Stimulated activated naive B cell treated with anti-CD40 and anti-IgM and Interleukin-4, amounts not matched to agents 10 μg/mL and 1 μg/mL and 100 μg/mL, for 72 hours (primary cell): ENCODE results near the gene MBOAT2.

Experiments
- ATAC-seq, 2 donors: fragments of 150-1000 bp; cut with Tn5 transposase; replicated peaks; 2 replicates each; pipeline ENCODE4 v1.10.0; 2021; ENCODE audit warnings: moderate library complexity in 1 of 2
- DNase-seq: peaks from one replicate; pipeline ENCODE4 v3.0.0; 2021
- H3K27ac Mint-ChIP-seq: one replicate; pipeline ENCODE4 v1.8.0; 2022; ENCODE audit warnings: mild to moderate bottlenecking, mixed read lengths
- H3K27me3 Mint-ChIP-seq, 2 donors: one replicate each; pipeline ENCODE4 v1.8.0; 2022; ENCODE audit warnings: mixed read lengths in 2 of 2
- H3K36me3 Mint-ChIP-seq, 2 donors: one replicate each; pipeline ENCODE4 v1.8.0; 2022; ENCODE audit warnings: mixed read lengths in 2 of 2, mild to moderate bottlenecking in 1 of 2
- H3K4me1 Mint-ChIP-seq, 2 donors: one replicate each; pipeline ENCODE4 v1.8.0; 2022; ENCODE audit warnings: mixed read lengths in 2 of 2, mild to moderate bottlenecking in 1 of 2
- H3K4me3 Mint-ChIP-seq, 2 donors: one replicate each; pipeline ENCODE4 v1.8.0; 2022; ENCODE audit warnings: mild to moderate bottlenecking in 2 of 2, mixed read lengths in 2 of 2, moderate library complexity in 1 of 2
- H3K9me3 Mint-ChIP-seq, 2 donors: one replicate each; pipeline ENCODE4 v1.8.0; 2022; ENCODE audit warnings: mixed read lengths in 2 of 2, mild to moderate bottlenecking in 1 of 2

The MBOAT2 gene

GRCh38 chr2:9004338-9005204, 1.1 kb upstream of the MBOAT2 start:
- Mint-ChIP-seq H3K9me3 (no peaks in the 10 kb centered on the region), H3K36me3 (no peaks in the 10 kb centered on the region), H3K27me3 (peaks cover 7 to 12% of the 10 kb centered on the region in 2 donors), H3K4me3 (peak overlapping the region; percentile 85 to 88), H3K4me1 (peaks cover 6 to 23% of the 10 kb centered on the region in 2 donors), H3K27ac (peak overlapping the region; percentile 75)
- ATAC-seq (peak in 1 of 2 donors; percentile 27), DNase-seq (no peak)

GRCh38 chr2:9003366-9003615, 193 bp downstream of the MBOAT2 start:
- peaks cover 6 to 24% of the 10 kb centered on the region in 2 donors for H3K4me1 Mint-ChIP-seq
- no peak for ATAC-seq
- H3K9me3 Mint-ChIP-seq, result no peaks in the 10 kb centered on the region
- DNase-seq, result no peak
- no peak overlapping the region for H3K27ac Mint-ChIP-seq
- no peaks in the 10 kb centered on the region for H3K36me3 Mint-ChIP-seq
- H3K27me3 Mint-ChIP-seq, result peaks cover 14 to 15% of the 10 kb centered on the region in 2 donors
- peak overlapping the region in 1 of 2 donors; percentile 88 for H3K4me3 Mint-ChIP-seq

- Mint-ChIP-seq H3K4me3 (peak overlapping the region; percentile 79 to 88), H3K27ac (no peak overlapping the region), H3K36me3 (no peaks in the 10 kb centered on the region), H3K4me1 (peaks cover 6 to 24% of the 10 kb centered on the region in 2 donors), H3K27me3 (peaks cover 14 to 15% of the 10 kb centered on the region in 2 donors), H3K9me3 (no peaks in the 10 kb centered on the region)
- peak; percentile 21 to 23 for ATAC-seq
- no peak for DNase-seq
Measured at GRCh38 chr2:9002637-9003365, 683 bp downstream of the MBOAT2 start.

- Mint-ChIP-seq H3K9me3 (no peaks in the 10 kb centered on the region), H3K4me3 (peak overlapping the region; percentile 79 to 88), H3K4me1 (peaks cover 6 to 24% of the 10 kb centered on the region in 2 donors), H3K27me3 (peaks cover 14 to 15% of the 10 kb centered on the region in 2 donors), H3K27ac (no peak overlapping the region), H3K36me3 (no peaks in the 10 kb centered on the region)
- ATAC-seq (no peak), DNase-seq (no peak)
Measured at GRCh38 chr2:9002313-9002636, 1.2 kb downstream of the MBOAT2 start.

GRCh38 chr2:9001778-9002177, 1.7 kb downstream of the MBOAT2 start:
- peaks cover 6 to 24% of the 10 kb centered on the region in 2 donors for H3K4me1 Mint-ChIP-seq
- DNase-seq, result no peak
- no peak overlapping the region for H3K27ac Mint-ChIP-seq
- H3K4me3 Mint-ChIP-seq, result no peak overlapping the region
- no peak for ATAC-seq
- H3K27me3 Mint-ChIP-seq, result peaks cover 14 to 15% of the 10 kb centered on the region in 2 donors
- no peaks in the 10 kb centered on the region for H3K9me3 Mint-ChIP-seq
- no peaks in the 10 kb centered on the region for H3K36me3 Mint-ChIP-seq

GRCh38 chr2:9001229-9001628, 2.3 kb downstream of the MBOAT2 start:
- H3K36me3 Mint-ChIP-seq, result no peaks in the 10 kb centered on the region
- H3K27me3 Mint-ChIP-seq, result peaks cover 14 to 15% of the 10 kb centered on the region in 2 donors
- H3K9me3 Mint-ChIP-seq, result no peaks in the 10 kb centered on the region
- H3K4me3 Mint-ChIP-seq, result no peak overlapping the region
- H3K4me1 Mint-ChIP-seq, result peaks cover 6 to 24% of the 10 kb centered on the region in 2 donors
- H3K27ac Mint-ChIP-seq, result no peak overlapping the region
- ATAC-seq, result no peak
- DNase-seq, result no peak

- no peak for DNase-seq
- no peak for ATAC-seq
- H3K27me3 Mint-ChIP-seq, result peaks cover 14 to 15% of the 10 kb centered on the region in 2 donors
- H3K4me3 Mint-ChIP-seq, result no peak overlapping the region
- H3K36me3 Mint-ChIP-seq, result no peaks in the 10 kb centered on the region
- peaks cover 6 to 24% of the 10 kb centered on the region in 2 donors for H3K4me1 Mint-ChIP-seq
- H3K27ac Mint-ChIP-seq, result no peak overlapping the region
- no peaks in the 10 kb centered on the region for H3K9me3 Mint-ChIP-seq
Measured at GRCh38 chr2:9000442-9000841, 3.0 kb downstream of the MBOAT2 start.

GRCh38 chr2:8999797-9000196, 3.7 kb downstream of the MBOAT2 start:
- ATAC-seq, result no peak
- Mint-ChIP-seq H3K36me3 (no peaks in the 10 kb centered on the region), H3K27ac (no peak overlapping the region), H3K27me3 (peaks cover 14 to 15% of the 10 kb centered on the region in 2 donors), H3K9me3 (no peaks in the 10 kb centered on the region), H3K4me1 (peaks cover 6 to 23% of the 10 kb centered on the region in 2 donors), H3K4me3 (no peak overlapping the region)
- no peak for DNase-seq

- DNase-seq (no peak), ATAC-seq (no peak)
- peaks cover 5 to 16% of the 10 kb centered on the region in 2 donors for H3K4me1 Mint-ChIP-seq
- peaks cover 14 to 15% of the 10 kb centered on the region in 2 donors for H3K27me3 Mint-ChIP-seq
- no peaks in the 10 kb centered on the region for H3K9me3 Mint-ChIP-seq
- H3K4me3 Mint-ChIP-seq, result no peak overlapping the region
- H3K36me3 Mint-ChIP-seq, result no peaks in the 10 kb centered on the region
- H3K27ac Mint-ChIP-seq, result no peak overlapping the region
Measured at GRCh38 chr2:8999102-8999446, 4.4 kb downstream of the MBOAT2 start.

- Mint-ChIP-seq H3K27ac (no peak overlapping the region), H3K4me3 (no peak overlapping the region), H3K36me3 (no peaks in the 10 kb centered on the region), H3K27me3 (peaks cover 14 to 15% of the 10 kb centered on the region in 2 donors), H3K4me1 (peaks cover 5 to 21% of the 10 kb centered on the region in 2 donors), H3K9me3 (no peaks in the 10 kb centered on the region)
- DNase-seq (no peak), ATAC-seq (no peak)
Measured at GRCh38 chr2:8998418-8999101, 4.9 kb downstream of the MBOAT2 start.

- H3K4me3 Mint-ChIP-seq, result no peak overlapping the region
- no peak for ATAC-seq
- H3K36me3 Mint-ChIP-seq, result no peaks in the 10 kb centered on the region
- peaks cover 2 to 20% of the 10 kb centered on the region in 2 donors for H3K4me1 Mint-ChIP-seq
- DNase-seq, result no peak
- H3K9me3 Mint-ChIP-seq, result no peaks in the 10 kb centered on the region
- peaks cover 10 to 11% of the 10 kb centered on the region in 2 donors for H3K27me3 Mint-ChIP-seq
- no peak overlapping the region for H3K27ac Mint-ChIP-seq
Measured at GRCh38 chr2:8997631-8998030, 5.9 kb downstream of the MBOAT2 start.

- Mint-ChIP-seq H3K27ac (no peak overlapping the region), H3K9me3 (no peaks in the 10 kb centered on the region), H3K4me3 (no peak overlapping the region), H3K27me3 (peaks cover 6 to 8% of the 10 kb centered on the region in 2 donors), H3K4me1 (peaks cover 0 to 15% of the 10 kb centered on the region in 2 donors), H3K36me3 (no peaks in the 10 kb centered on the region)
- no peak for ATAC-seq
- no peak for DNase-seq
Measured at GRCh38 chr2:8997108-8997507, 6.4 kb downstream of the MBOAT2 start.

GRCh38 chr2:8996006-8996405, 7.5 kb downstream of the MBOAT2 start:
- H3K4me3 Mint-ChIP-seq, result no peak overlapping the region
- peaks cover 0 to 15% of the 10 kb centered on the region in 2 donors for H3K4me1 Mint-ChIP-seq
- peaks cover 6 to 12% of the 10 kb centered on the region in 2 donors for H3K27me3 Mint-ChIP-seq
- ATAC-seq (no peak), DNase-seq (no peak)
- H3K27ac Mint-ChIP-seq, result no peak overlapping the region
- H3K9me3 Mint-ChIP-seq, result no peaks in the 10 kb centered on the region
- no peaks in the 10 kb centered on the region for H3K36me3 Mint-ChIP-seq

- peaks cover 0 to 15% of the 10 kb centered on the region in 2 donors for H3K4me1 Mint-ChIP-seq
- H3K4me3 Mint-ChIP-seq, result no peak overlapping the region
- peaks cover 0 to 12% of the 10 kb centered on the region in 2 donors for H3K27me3 Mint-ChIP-seq
- no peak for ATAC-seq
- H3K27ac Mint-ChIP-seq, result no peak overlapping the region
- H3K9me3 Mint-ChIP-seq, result no peaks in the 10 kb centered on the region
- DNase-seq, result no peak
- no peaks in the 10 kb centered on the region for H3K36me3 Mint-ChIP-seq
Measured at GRCh38 chr2:8994386-8994785, 9.1 kb downstream of the MBOAT2 start.
